ENCODE results near the gene ZBTB43. TPM values are rescaled to one million over a fixed set of nuclear protein-coding genes. Genes with fewer than 3 reads are reported as not detected.
A peak's percentile ranks its signal among the peaks of the same experiment; 100 is the strongest.

ZBTB43 gene, protein sequence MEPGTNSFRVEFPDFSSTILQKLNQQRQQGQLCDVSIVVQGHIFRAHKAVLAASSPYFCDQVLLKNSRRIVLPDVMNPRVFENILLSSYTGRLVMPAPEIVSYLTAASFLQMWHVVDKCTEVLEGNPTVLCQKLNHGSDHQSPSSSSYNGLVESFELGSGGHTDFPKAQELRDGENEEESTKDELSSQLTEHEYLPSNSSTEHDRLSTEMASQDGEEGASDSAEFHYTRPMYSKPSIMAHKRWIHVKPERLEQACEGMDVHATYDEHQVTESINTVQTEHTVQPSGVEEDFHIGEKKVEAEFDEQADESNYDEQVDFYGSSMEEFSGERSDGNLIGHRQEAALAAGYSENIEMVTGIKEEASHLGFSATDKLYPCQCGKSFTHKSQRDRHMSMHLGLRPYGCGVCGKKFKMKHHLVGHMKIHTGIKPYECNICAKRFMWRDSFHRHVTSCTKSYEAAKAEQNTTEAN
- total RNA-seq = 2.4 TPM

DNA sequence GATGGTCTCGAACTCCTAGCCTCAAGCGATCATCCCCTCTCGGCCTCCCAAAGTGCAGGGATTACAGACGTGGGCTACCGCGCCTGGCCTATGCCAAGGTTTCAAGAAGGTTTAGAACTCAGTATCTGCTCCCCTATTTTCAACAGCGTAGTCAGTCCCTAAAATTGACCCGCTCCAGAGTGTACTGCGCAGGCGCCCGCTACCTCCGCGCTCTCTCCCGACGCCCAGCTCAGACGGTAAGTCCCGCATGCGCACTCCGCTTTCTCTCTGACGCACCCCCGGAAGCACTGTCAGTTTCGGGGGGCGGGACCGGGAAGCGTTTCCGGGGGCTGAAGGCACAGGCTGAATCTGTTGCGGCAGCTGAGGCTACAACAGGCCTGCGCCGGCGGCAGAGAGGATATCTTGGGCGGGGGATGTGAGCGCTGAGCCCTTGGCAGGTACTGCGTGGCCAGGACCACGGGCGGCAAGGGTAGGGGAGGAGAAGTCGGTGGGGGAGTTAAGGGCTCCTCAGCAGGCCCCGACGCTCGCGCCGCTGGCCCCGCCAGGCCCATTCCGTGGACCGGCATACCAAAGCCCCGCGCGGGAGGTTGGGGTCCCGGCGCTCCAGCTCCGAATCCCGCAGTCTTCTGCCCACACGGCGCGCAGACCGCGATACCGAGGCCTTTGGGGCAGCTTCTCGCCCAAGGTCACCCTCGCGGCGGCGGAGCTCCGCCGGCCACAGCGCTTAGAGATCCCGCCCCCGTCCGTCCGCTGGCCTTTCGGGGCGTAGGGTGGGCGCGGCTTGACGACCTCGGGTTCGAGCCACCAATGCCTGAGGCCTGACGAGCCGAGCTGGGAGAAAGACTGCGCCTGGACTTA is at the start of gene ZBTB43:
ZBTB43 (plus strand) TSS at position 345 of the 858 bp plus-strand sequence. CDS start 27,470 bp downstream, outside the sequence.
- no peaks in the 10 kb centered on the region for H3K9me3 ChIP-seq
- peak within 1 kb of the TSS; percentile 76 to 80 for H3K27ac ChIP-seq
- peaks cover 4 to 9% of the 10 kb centered on the region in 2 donors for H3K36me3 ChIP-seq
- intact Hi-C loops (cut with DNase I) = loop anchor here (2.0 to 10.0 kb wide), 2 partner anchors 56 to 480 kb away; partner anchors contain the start of genes MVB12B and ZBTB34
- TF ChIP-seq CTCF (IDR thresholded peaks at IDR 0.05) = no peak
- peak; percentile 88 to 98 for DNase-seq (ENCODE audit: low spot score in 2 of 2)
- H3K4me3 ChIP-seq = peak within 1 kb of the TSS; percentile 89 to 97
- peaks cover 10 to 13% of the 10 kb centered on the region in 2 donors for H3K4me1 ChIP-seq
- no peaks in the 10 kb centered on the region for H3K27me3 ChIP-seq

- no peak for TF ChIP-seq CTCF (IDR thresholded peaks at IDR 0.05)
- Histone ChIP-seq H3K27ac (no peak overlapping the region), H3K9me3 (no peaks in the 10 kb centered on the region), H3K36me3 (no peaks in the 10 kb centered on the region), H3K27me3 (no peaks in the 10 kb centered on the region), H3K4me3 (no peak overlapping the region), H3K4me1 (no peaks in the 10 kb centered on the region)
- DNase-seq (ENCODE audit: low spot score in 2 of 2) = no peak
- intact Hi-C loops (cut with DNase I) = no loop called here
Measured at GRCh38 chr9:126755317-126755875, 49.4 kb upstream of the ZBTB43 start.

DNA sequence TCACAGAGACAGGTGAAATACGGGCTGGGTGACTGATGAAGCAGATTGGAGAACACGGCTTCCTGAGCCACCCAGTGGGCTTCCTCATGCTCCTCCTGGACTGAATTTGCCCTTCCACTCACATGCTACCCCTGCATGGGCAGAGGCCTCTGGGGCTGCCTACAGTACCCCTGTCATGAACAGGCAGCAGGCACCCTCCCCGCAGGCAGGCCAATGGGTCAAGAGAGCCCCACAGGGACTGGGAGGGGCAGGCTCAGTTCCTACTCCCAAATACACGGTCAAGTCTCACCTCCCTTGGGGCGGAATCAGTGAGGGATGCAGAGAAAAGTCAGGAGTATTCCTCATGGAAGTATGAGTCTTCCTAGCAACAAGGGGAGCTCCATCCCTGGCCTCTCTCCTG is 48.6 kb upstream of the ZBTB43 start:
- intact Hi-C loops (cut with DNase I) = no loop called here
- H3K9me3 ChIP-seq = no peaks in the 10 kb centered on the region
- no peak for DNase-seq (ENCODE audit: low spot score in 2 of 2)
- no peaks in the 10 kb centered on the region for H3K27me3 ChIP-seq
- no peaks in the 10 kb centered on the region for H3K4me1 ChIP-seq
- H3K36me3 ChIP-seq = no peaks in the 10 kb centered on the region
- H3K27ac ChIP-seq = no peak overlapping the region
- TF ChIP-seq CTCF (IDR thresholded peaks at IDR 0.05) = no peak
- H3K4me3 ChIP-seq = no peak overlapping the region

DNA sequence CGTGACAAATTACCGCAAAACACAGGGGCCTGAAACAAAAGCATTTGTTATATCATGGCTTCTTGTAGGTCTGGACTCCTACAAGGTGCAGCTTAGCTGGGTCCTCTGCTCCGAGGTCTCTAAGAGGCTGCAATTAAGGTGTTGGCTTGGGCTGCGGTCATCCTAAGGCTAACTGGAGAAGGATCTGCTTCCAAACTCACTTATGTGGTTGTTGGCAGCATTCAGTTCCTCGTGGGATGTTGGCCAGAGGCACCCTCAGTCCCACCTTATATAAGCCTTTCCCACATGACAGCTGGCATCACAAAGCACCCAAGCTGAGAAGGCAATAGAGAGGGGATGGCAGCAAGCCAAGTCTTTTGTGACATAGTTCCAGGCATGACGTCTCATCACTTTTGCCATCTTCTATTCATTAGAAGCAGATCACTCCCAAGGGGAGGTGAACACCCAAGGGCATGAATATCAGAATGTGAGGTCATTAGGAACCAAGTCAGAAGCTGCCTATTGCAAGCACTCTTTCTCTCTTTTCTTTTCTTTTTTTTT is 47.9 kb upstream of the ZBTB43 start:
- no peak overlapping the region for H3K27ac ChIP-seq
- H3K9me3 ChIP-seq = no peaks in the 10 kb centered on the region
- no peak for DNase-seq (ENCODE audit: low spot score in 2 of 2)
- intact Hi-C loops (cut with DNase I) = no loop called here
- no peak for TF ChIP-seq CTCF (IDR thresholded peaks at IDR 0.05)
- no peaks in the 10 kb centered on the region for H3K4me1 ChIP-seq
- H3K27me3 ChIP-seq = no peaks in the 10 kb centered on the region
- H3K36me3 ChIP-seq = no peaks in the 10 kb centered on the region
- H3K4me3 ChIP-seq = no peak overlapping the region

- intact Hi-C loops (cut with DNase I) = no loop called here
- H3K4me1 ChIP-seq = no peaks in the 10 kb centered on the region
- no peaks in the 10 kb centered on the region for H3K27me3 ChIP-seq
- TF ChIP-seq CTCF (IDR thresholded peaks at IDR 0.05) = no peak
- no peaks in the 10 kb centered on the region for H3K9me3 ChIP-seq
- no peak for DNase-seq (ENCODE audit: low spot score in 2 of 2)
- no peaks in the 10 kb centered on the region for H3K36me3 ChIP-seq
- H3K4me3 ChIP-seq = no peak overlapping the region
- no peak overlapping the region for H3K27ac ChIP-seq
Measured at GRCh38 chr9:126758916-126759585, 45.8 kb upstream of the ZBTB43 start.

Measured in ascending aorta (tissue), 2 donors.